ENCODE results near the gene RPS24.

DNA sequence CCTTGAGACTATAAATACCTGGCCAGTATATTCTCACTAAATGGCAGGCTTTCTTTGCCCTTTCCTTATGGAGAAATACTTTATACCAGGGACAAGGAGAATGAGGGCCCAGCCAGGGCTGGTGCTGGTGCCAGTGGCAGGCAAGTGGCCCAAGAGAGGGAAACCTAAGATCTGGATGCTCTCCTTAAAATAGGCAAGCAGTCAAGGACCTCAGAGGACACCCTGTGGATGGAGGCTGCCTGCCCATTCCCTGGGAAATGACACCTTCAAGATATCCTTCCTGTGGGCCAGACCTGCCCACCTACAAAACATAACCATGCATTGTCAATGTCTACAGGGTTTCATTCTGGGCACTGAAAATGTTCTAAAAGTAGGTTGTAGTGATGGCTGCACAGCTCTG lies 33.5 kb upstream of the RPS24 start:
- TF ChIP-seq POLR2G (IDR thresholded peaks at IDR 0.05; ENCODE audit: low read depth, low read length) = no peak
- no peak for TF ChIP-seq GABPA (tag; conservative IDR thresholded peaks at IDR 0.05; ENCODE audit: low read depth)
- TF ChIP-seq, protein P1, sequence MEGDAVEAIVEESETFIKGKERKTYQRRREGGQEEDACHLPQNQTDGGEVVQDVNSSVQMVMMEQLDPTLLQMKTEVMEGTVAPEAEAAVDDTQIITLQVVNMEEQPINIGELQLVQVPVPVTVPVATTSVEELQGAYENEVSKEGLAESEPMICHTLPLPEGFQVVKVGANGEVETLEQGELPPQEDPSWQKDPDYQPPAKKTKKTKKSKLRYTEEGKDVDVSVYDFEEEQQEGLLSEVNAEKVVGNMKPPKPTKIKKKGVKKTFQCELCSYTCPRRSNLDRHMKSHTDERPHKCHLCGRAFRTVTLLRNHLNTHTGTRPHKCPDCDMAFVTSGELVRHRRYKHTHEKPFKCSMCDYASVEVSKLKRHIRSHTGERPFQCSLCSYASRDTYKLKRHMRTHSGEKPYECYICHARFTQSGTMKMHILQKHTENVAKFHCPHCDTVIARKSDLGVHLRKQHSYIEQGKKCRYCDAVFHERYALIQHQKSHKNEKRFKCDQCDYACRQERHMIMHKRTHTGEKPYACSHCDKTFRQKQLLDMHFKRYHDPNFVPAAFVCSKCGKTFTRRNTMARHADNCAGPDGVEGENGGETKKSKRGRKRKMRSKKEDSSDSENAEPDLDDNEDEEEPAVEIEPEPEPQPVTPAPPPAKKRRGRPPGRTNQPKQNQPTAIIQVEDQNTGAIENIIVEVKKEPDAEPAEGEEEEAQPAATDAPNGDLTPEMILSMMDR (IDR thresholded peaks at IDR 0.05 in 2 of 3, conservative IDR thresholded peaks at IDR 0.05 in 1 of 3; ENCODE audit: insufficient read depth in 2 of 3, low read depth in 1 of 3, low read length in 3 of 3) = no peak
- no peak for TF ChIP-seq CREB1 (IDR thresholded peaks at IDR 0.05)
- no peak for TF ChIP-seq CREB1 (CRISPR knock-in tag; IDR thresholded peaks at IDR 0.05)
- no peak for TF ChIP-seq EP300 (IDR thresholded peaks at IDR 0.05; ENCODE audit: low read length)

Data from K562 (cell line).